ENCODE data around the gene CD6. TPM values are rescaled to one million over a fixed set of nuclear protein-coding genes. Genes with fewer than 3 reads are reported as not detected.

The CD6 gene
- total RNA-seq, 1 experiment from 2014 or later = 1.4 TPM

- Histone ChIP-seq H3K9me3 (ENCODE audit: control insufficient read depth in 1 of 2, insufficient read depth in 1 of 2, low read depth in 1 of 2, low read length in 2 of 2) (no peaks in the 10 kb centered on the region), H3K36me3 (ENCODE audit: control insufficient read depth in 1 of 2, insufficient read depth in 2 of 2, low read length in 2 of 2) (no peaks in the 10 kb centered on the region), H2AFZ (ENCODE audit: low read depth, low read length, poor library complexity, severe bottlenecking) (no peak overlapping the region), H3K4me2 (ENCODE audit: low read length) (no peak overlapping the region), H3K4me3 (replicated peaks in 1 of 2; ENCODE audit: low read depth in 1 of 2, low read length in 2 of 2) (no peak overlapping the region), H4K20me1 (ENCODE audit: insufficient read depth) (no peaks in the 10 kb centered on the region), H3K9ac (ENCODE audit: low read length) (no peak overlapping the region), H3K27ac (ENCODE audit: low read depth, low read length) (no peak overlapping the region), H3K9me2 (ENCODE audit: insufficient read depth) (no peaks in the 10 kb centered on the region), H3K27me3 (ENCODE audit: insufficient read depth, low read length) (no peaks in the 10 kb centered on the region), H3K79me2 (ENCODE audit: insufficient read depth, low read length) (no peaks in the 10 kb centered on the region), H3K4me1 (ENCODE audit: control insufficient read depth in 1 of 2, insufficient read depth in 2 of 2, low read length in 2 of 2) (peaks cover 2 to 9% of the 10 kb centered on the region in 2 experiments)
- TF ChIP-seq CBX3 (IDR thresholded peaks at IDR 0.05; ENCODE audit: low read depth) = no peak
- no peak for TF ChIP-seq POLR2A (IDR thresholded peaks at IDR 0.05; ENCODE audit: borderline replicate concordance, extremely low read depth, insufficient read depth, insufficient read length)
- no peak for TF ChIP-seq ZFX (IDR thresholded peaks at IDR 0.05)
- no peak for TF ChIP-seq ZBTB33 (IDR thresholded peaks at IDR 0.05; ENCODE audit: extremely low read depth, insufficient replicate concordance, low read length)
- TF ChIP-seq EZH2phosphoT487 (IDR thresholded peaks at IDR 0.05; ENCODE audit: borderline replicate concordance) = no peak
- TF ChIP-seq CTCF (IDR thresholded peaks at IDR 0.05 in 2 of 3, conservative IDR thresholded peaks at IDR 0.05 in 1 of 3; ENCODE audit: borderline replicate concordance in 1 of 3, insufficient read depth in 1 of 3, low read depth in 2 of 3, low read length in 2 of 3) = no peak
- no peak for TF ChIP-seq SIN3A (IDR thresholded peaks at IDR 0.05; ENCODE audit: low read depth)
- no peak for TF ChIP-seq YY1 (IDR thresholded peaks at IDR 0.05; ENCODE audit: extremely low read depth, insufficient replicate concordance, low read depth, low read length)
- no peak for TF ChIP-seq JUND (IDR thresholded peaks at IDR 0.05)
- no peak for TF ChIP-seq POLR2AphosphoS5 (IDR thresholded peaks at IDR 0.05; ENCODE audit: low read depth, low read length)
- no peak for TF ChIP-seq TCF7L2 (IDR thresholded peaks at IDR 0.05; ENCODE audit: borderline replicate concordance, extremely low read depth, insufficient read depth, insufficient read length)
- no peak for TF ChIP-seq EGR1 (IDR thresholded peaks at IDR 0.05; ENCODE audit: low read depth)
- no peak for TF ChIP-seq SP1 (IDR thresholded peaks at IDR 0.05; ENCODE audit: low read depth)
- ChIA-PET POLR2A (no interaction called here), RAD21 (ENCODE audit: low non-redundant PET in 1 of 2, low total read pairs in 2 of 2, uncharacterized antibody in 2 of 2, unreplicated experiment in 2 of 2) (no interaction called here), CTCF (no interaction called here)
- no peak for DNase-seq (ENCODE audit: low read depth, low spot score)
- intact Hi-C loops (cut with micrococcal nuclease) = no loop called here
- no TSS peak for BruUV-seq (replicated peaks)
- no peak for ATAC-seq
These were observed 94.6 kb downstream of the CD6 start for GRCh38 chr11:61065955-61066638.

Data from HCT116 (cell line).